MM.1S (cell line): ENCODE measurements around the gene CHRNB1.

Source experiments
- DNase-seq: peaks from one replicate; pipeline ENCODE4 v3.0.0-alpha.2; 2015
- H2AFZ ChIP-seq: fragments of 300-600 bp; sonication (generic); 2 replicates; pipeline ENCODE4 v1.6.0; 2016; ENCODE audit warnings: antibody characterized with exemption, low read length
- H3F3A ChIP-seq: fragments of 300-600 bp; sonication (generic); 2 replicates; pipeline ENCODE4 v1.6.1; 2016; ENCODE audit warnings: mild to moderate bottlenecking, antibody characterized with exemption, low read length, moderate library complexity, mixed read lengths; ENCODE audit not compliant: insufficient read depth
- H3K27ac ChIP-seq: fragments of 300-600 bp; sonication (generic); 2 replicates; pipeline ENCODE4 v1.5.1; 2016; ENCODE audit warnings: mild to moderate bottlenecking, low read length
- H3K27me3 ChIP-seq: fragments of 300-600 bp; sonication (generic); replicated peaks from 2 replicates; pipeline ENCODE4 v1.6.0; 2016; ENCODE audit warnings: low read length; ENCODE audit not compliant: insufficient read depth
- H3K36me3 ChIP-seq: fragments of 300-600 bp; sonication (generic); replicated peaks from 2 replicates; pipeline ENCODE4 v1.6.1; 2016; ENCODE audit warnings: mild to moderate bottlenecking, low read length, mixed read lengths; ENCODE audit not compliant: insufficient read depth
- H3K4me1 ChIP-seq: fragments of 300-600 bp; sonication (generic); 2 replicates; pipeline ENCODE4 v1.6.1; 2016; ENCODE audit warnings: low read length, mixed read lengths
- H3K4me2 ChIP-seq: fragments of 300-600 bp; sonication (generic); 2 replicates; pipeline ENCODE4 v1.6.0; 2016; ENCODE audit warnings: low read depth, low read length
- H3K4me3 ChIP-seq: fragments of 300-600 bp; sonication (generic); 2 replicates; pipeline ENCODE4 v1.5.1; 2016; ENCODE audit warnings: low read length, mixed read lengths
- H3K79me2 ChIP-seq: fragments of 300-600 bp; sonication (generic); 2 replicates; pipeline ENCODE4 v1.6.1; 2016; ENCODE audit warnings: mixed run types, low read length, mixed read lengths
- H3K9ac ChIP-seq: fragments of 300-600 bp; sonication (generic); 2 replicates; pipeline ENCODE4 v1.6.1; 2016; ENCODE audit warnings: low read length, mixed read lengths
- H3K9me2 ChIP-seq: fragments of 300-600 bp; sonication (generic); replicated peaks from 2 replicates; pipeline ENCODE4 v1.6.1; 2016; ENCODE audit warnings: mild to moderate bottlenecking, low read length, mixed read lengths; ENCODE audit not compliant: insufficient read depth
- H3K9me3 ChIP-seq: fragments of 300-600 bp; sonication (generic); replicated peaks from 2 replicates; pipeline ENCODE4 v1.6.1; 2016; ENCODE audit warnings: mild to moderate bottlenecking, low read length, mixed read lengths; ENCODE audit not compliant: insufficient read depth
- H4K20me1 ChIP-seq: fragments of 300-600 bp; sonication (generic); 2 replicates; pipeline ENCODE4 v1.6.1; 2016; ENCODE audit warnings: mild to moderate bottlenecking, low read length, moderate library complexity, mixed read lengths; ENCODE audit not compliant: insufficient read depth
- CTCF ChIP-seq: fragments of 300-600 bp; sonication (generic); IDR thresholded peaks from 2 replicates; pipeline ENCODE4 v1.5.1; 2016; ENCODE audit warnings: antibody characterized with exemption, low read length, mixed read lengths
- EZH2 ChIP-seq: fragments of 300-600 bp; sonication (generic); optimal IDR thresholded peaks from 2 replicates; pipeline ENCODE3; 2017; ENCODE audit warnings: low read depth, mild to moderate bottlenecking, antibody characterized with exemption, low read length, mixed read lengths
- EZH2phosphoT487 ChIP-seq: fragments of 300-600 bp; sonication (generic); IDR thresholded peaks from 2 replicates; pipeline ENCODE4 v1.6.1; 2018; ENCODE audit warnings: antibody characterized with exemption, low read length

The CHRNB1 gene

GRCh38 chr17:7497636-7498035 is 52.8 kb downstream of the CHRNB1 start:
- no peak for DNase-seq
- peaks cover 55% of the 10 kb centered on the region for H3K79me2 ChIP-seq
- H3K9ac ChIP-seq, result no peak overlapping the region
- no peaks in the 10 kb centered on the region for H3K9me3 ChIP-seq
- H3K9me2 ChIP-seq, result no peaks in the 10 kb centered on the region
- no peaks in the 10 kb centered on the region for H3K4me1 ChIP-seq
- H3K27ac ChIP-seq, result no peak overlapping the region
- peaks cover 14% of the 10 kb centered on the region for H4K20me1 ChIP-seq
- H3K36me3 ChIP-seq, result peaks cover 11% of the 10 kb centered on the region
- no peak overlapping the region for H3K4me2 ChIP-seq
- no peak overlapping the region for H3K4me3 ChIP-seq
- TF ChIP-seq CTCF (no peak), EZH2phosphoT487 (no peak), EZH2 (no peak)
- no peak overlapping the region for H2AFZ ChIP-seq
- no peaks in the 10 kb centered on the region for H3K27me3 ChIP-seq
- H3F3A ChIP-seq, result no peaks in the 10 kb centered on the region; the same call in 1 of the 2 replicates

GRCh38 chr17:7499161-7499560 is 54.3 kb downstream of the CHRNB1 start:
- H3K9ac ChIP-seq, result no peak overlapping the region
- no peak overlapping the region for H3K4me2 ChIP-seq
- H3K9me3 ChIP-seq, result no peaks in the 10 kb centered on the region
- no peaks in the 10 kb centered on the region for H3K9me2 ChIP-seq
- peaks cover 3% of the 10 kb centered on the region; the same call in 1 of the 2 replicates for H4K20me1 ChIP-seq
- H3K4me3 ChIP-seq, result no peak overlapping the region
- peaks cover 11% of the 10 kb centered on the region for H3K36me3 ChIP-seq
- no peak overlapping the region for H3K27ac ChIP-seq
- no peaks in the 10 kb centered on the region for H3K4me1 ChIP-seq
- no peak for DNase-seq
- no peaks in the 10 kb centered on the region; the same call in 1 of the 2 replicates for H3F3A ChIP-seq
- no peaks in the 10 kb centered on the region for H3K27me3 ChIP-seq
- no peak overlapping the region for H2AFZ ChIP-seq
- H3K79me2 ChIP-seq, result peaks cover 40% of the 10 kb centered on the region
- no peak for TF ChIP-seq EZH2phosphoT487
- TF ChIP-seq CTCF, result no peak
- TF ChIP-seq EZH2, result no peak

- H3K9ac ChIP-seq, result no peak overlapping the region
- no peaks in the 10 kb centered on the region for H4K20me1 ChIP-seq
- TF ChIP-seq EZH2, result no peak
- TF ChIP-seq CTCF, result no peak
- no peak for TF ChIP-seq EZH2phosphoT487
Observed at GRCh38 chr17:7501729-7502128, 56.9 kb downstream of the CHRNB1 start.

More at GRCh38 chr17:7501729-7502128, 56.9 kb downstream of the CHRNB1 start:
- Histone ChIP-seq H3K4me3 (no peak overlapping the region), H3K9me3 (no peaks in the 10 kb centered on the region), H3K9me2 (no peaks in the 10 kb centered on the region), H2AFZ (no peak overlapping the region), H3F3A (peaks cover 3% of the 10 kb centered on the region; the same call in 1 of the 2 replicates), H3K27me3 (no peaks in the 10 kb centered on the region), H3K36me3 (peaks cover 12% of the 10 kb centered on the region), H3K4me2 (no peak overlapping the region), H3K27ac (no peak overlapping the region), H3K4me1 (no peaks in the 10 kb centered on the region), H3K79me2 (peaks cover 17% of the 10 kb centered on the region)
- no peak for DNase-seq
